Fibroblast of skin of scalp (primary cell): ENCODE data around the gene SCAF4.
"Not testable (repeated sequence)": the region's sequence is repeated elsewhere in the genome, so short reads cannot be mapped to it uniquely, and the experiment has no call there.

ENCODE experiments used
- DNase-seq: peaks from one replicate; pipeline ENCODE4 v3.0.0-alpha.2; 2013

SCAF4 gene

GRCh38 chr21:31671146-31671716 lies 60.7 kb downstream of the SCAF4 start:
- DNase-seq, result no peak

- DNase-seq, result no peak
Measured at GRCh38 chr21:31670070-31670469, 61.8 kb downstream of the SCAF4 start.

GRCh38 chr21:31668651-31669491 lies 63.0 kb downstream of the SCAF4 start:
- DNase-seq, result no peak

GRCh38 chr21:31667639-31668038 lies 64.3 kb downstream of the SCAF4 start:
- no peak for DNase-seq

GRCh38 chr21:31667132-31667531 lies 64.8 kb downstream of the SCAF4 start:
- DNase-seq, result no peak

GRCh38 chr21:31666445-31667010 lies 65.4 kb downstream of the SCAF4 start:
- DNase-seq, result no peak

- DNase-seq, result not testable (repeated sequence)
Measured at GRCh38 chr21:31665869-31666268, 66.0 kb downstream of the SCAF4 start.

- no peak for DNase-seq
Measured at GRCh38 chr21:31665397-31665796, 66.5 kb downstream of the SCAF4 start.

- DNase-seq, result no peak
Measured at GRCh38 chr21:31663584-31664249, 68.2 kb downstream of the SCAF4 start.

GRCh38 chr21:31660591-31660990 lies 71.3 kb downstream of the SCAF4 start:
- DNase-seq, result no peak

- DNase-seq, result peak; percentile 39
Measured at GRCh38 chr21:31660259-31660565, 71.7 kb downstream of the SCAF4 start.

GRCh38 chr21:31659536-31660258 lies 72.2 kb downstream of the SCAF4 start, which contains the start of gene SOD1:
SOD1 (plus strand) TSS chr21:31659693; CDS start chr21:31659770, 77 bp downstream.
- DNase-seq, result peak; percentile 94

GRCh38 chr21:31659286-31659535 lies 72.7 kb downstream of the SCAF4 start:
- no peak for DNase-seq

GRCh38 chr21:31658053-31658452 lies 73.9 kb downstream of the SCAF4 start:
- DNase-seq, result no peak

GRCh38 chr21:31656199-31657095 lies 75.5 kb downstream of the SCAF4 start:
- no peak for DNase-seq

GRCh38 chr21:31654821-31655580 lies 76.9 kb downstream of the SCAF4 start:
- DNase-seq, result not testable (repeated sequence)

GRCh38 chr21:31654340-31654739 lies 77.6 kb downstream of the SCAF4 start:
- DNase-seq, result no peak

GRCh38 chr21:31651491-31651890 lies 80.4 kb downstream of the SCAF4 start:
- DNase-seq, result not testable (repeated sequence)

- no peak for DNase-seq
Measured at GRCh38 chr21:31650930-31651329, 81.0 kb downstream of the SCAF4 start.

- no peak for DNase-seq
Measured at GRCh38 chr21:31647650-31648049, 84.3 kb downstream of the SCAF4 start.

- DNase-seq, result no peak
Measured at GRCh38 chr21:31644643-31645042, 87.3 kb downstream of the SCAF4 start.
